Activated CD4-positive, alpha-beta T cell treated with anti-CD3 and anti-CD28 coated beads for 24 hours (primary cell): ENCODE data around the gene PSMD6.

Experiments used
- DNase-seq, 2 donors: peaks; one replicate each; pipeline ENCODE4 v3.0.0-alpha.2; 2020; ENCODE audit warnings: low read depth in 2 of 2

PSMD6 gene

GRCh38 chr3:64008487-64009351, 14.6 kb downstream of the PSMD6 start:
- no peak for DNase-seq

- no peak for DNase-seq
Measured at GRCh38 chr3:64008017-64008416, 15.3 kb downstream of the PSMD6 start.

- no peak for DNase-seq
Measured at GRCh38 chr3:64003589-64003988, 19.7 kb downstream of the PSMD6 start.

GRCh38 chr3:64002233-64002632, 21.1 kb downstream of the PSMD6 start:
- no peak for DNase-seq

- no peak for DNase-seq
Measured at GRCh38 chr3:64000453-64001055, 22.7 kb downstream of the PSMD6 start.

GRCh38 chr3:63998852-63999754, 24.2 kb downstream of the PSMD6 start:
- no peak for DNase-seq

- DNase-seq: no peak
Measured at GRCh38 chr3:63995086-63995485, 28.2 kb downstream of the PSMD6 start.

GRCh38 chr3:63993653-63994079, 29.6 kb downstream of the PSMD6 start:
- DNase-seq: peak; percentile 15 to 33

- DNase-seq: no peak
Measured at GRCh38 chr3:63992516-63993209, 30.6 kb downstream of the PSMD6 start.

GRCh38 chr3:63991666-63992065, 31.6 kb downstream of the PSMD6 start:
- DNase-seq: no peak

GRCh38 chr3:63990733-63991132, 32.6 kb downstream of the PSMD6 start:
- DNase-seq: no peak

GRCh38 chr3:63990204-63990603, 33.1 kb downstream of the PSMD6 start:
- no peak for DNase-seq

GRCh38 chr3:63988943-63989342, 34.4 kb downstream of the PSMD6 start:
- no peak for DNase-seq

GRCh38 chr3:63986831-63987230, 36.5 kb downstream of the PSMD6 start:
- DNase-seq: no peak

GRCh38 chr3:63986146-63986545, 37.1 kb downstream of the PSMD6 start:
- no peak for DNase-seq

GRCh38 chr3:63984391-63984790, 38.9 kb downstream of the PSMD6 start:
- no peak for DNase-seq

GRCh38 chr3:63981980-63982379, 41.3 kb downstream of the PSMD6 start:
- DNase-seq: no peak

GRCh38 chr3:63980830-63981498, 42.3 kb downstream of the PSMD6 start:
- no peak for DNase-seq

- DNase-seq: no peak
Measured at GRCh38 chr3:63980019-63980418, 43.3 kb downstream of the PSMD6 start.

- DNase-seq: no peak
Measured at GRCh38 chr3:63979093-63979885, 44.0 kb downstream of the PSMD6 start.
